Upper lobe of left lung (tissue), 4 donors: Measurements from ENCODE around the gene GRIN2A.

ENCODE experiments used
- CTCF ChIP-seq, 6 experiments: fragments of 450-650 bp in 4 of 6; fragments of 200-600 bp in 2 of 6; sonication (generic) in 2 of 6; IDR thresholded peaks; one replicate each; pipeline ENCODE4 v1.5.1; 2016 to 2019; ENCODE audit warnings: antibody characterized with exemption in 6 of 6
- POLR2A ChIP-seq, 4 donors: fragments of 450-650 bp; IDR thresholded peaks; one replicate each; pipeline ENCODE4 v1.5.1; 2016 to 2017; ENCODE audit warnings: antibody characterized with exemption in 4 of 4, mild to moderate bottlenecking in 2 of 4
- POLR2AphosphoS5 ChIP-seq, 2 donors: sonication (generic); formaldehyde crosslinking; IDR thresholded peaks; one replicate each; pipeline ENCODE4 v1.5.1; 2017; ENCODE audit warnings: antibody characterized with exemption in 2 of 2

GRCh38 chr16:10172848-10173655 lies 9.2 kb downstream of the GRIN2A start:
- no peak for TF ChIP-seq CTCF (IDR thresholded peaks at IDR 0.05)
- TF ChIP-seq POLR2AphosphoS5 (IDR thresholded peaks at IDR 0.05) = no peak
- TF ChIP-seq POLR2A (IDR thresholded peaks at IDR 0.05) = no peak
